Endothelial cell (in vitro differentiated cells): ENCODE data around the gene PCDHGA5. TPM values are rescaled to one million over a fixed set of nuclear protein-coding genes. Genes with fewer than 3 reads are reported as not detected.
A peak's percentile ranks its signal among the peaks of the same experiment; 100 is the strongest.
"Not testable (repeated sequence)": the region's sequence is repeated elsewhere in the genome, so short reads cannot be mapped to it uniquely, and the experiment has no call there.

ENCODE experiments used
- DNase-seq: peaks from one replicate; pipeline ENCODE4 v3.0.0; 2021; ENCODE audit warnings: low spot score
- H3K27ac Mint-ChIP-seq: one replicate; pipeline ENCODE4 v1.8.0; 2021; ENCODE audit warnings: mixed read lengths, inconsistent platforms; ENCODE audit not compliant: unreplicated experiment
- H3K27me3 Mint-ChIP-seq: one replicate; pipeline ENCODE4 v1.8.0; 2021; ENCODE audit warnings: mild to moderate bottlenecking, moderate library complexity, mixed read lengths, inconsistent platforms; ENCODE audit not compliant: unreplicated experiment
- H3K36me3 Mint-ChIP-seq: one replicate; pipeline ENCODE4 v1.8.0; 2021; ENCODE audit warnings: mild to moderate bottlenecking, low read depth, mixed read lengths, inconsistent platforms; ENCODE audit not compliant: unreplicated experiment
- H3K4me1 Mint-ChIP-seq: one replicate; pipeline ENCODE4 v1.8.0; 2021; ENCODE audit warnings: mild to moderate bottlenecking, mixed read lengths, inconsistent platforms; ENCODE audit not compliant: unreplicated experiment
- H3K4me3 Mint-ChIP-seq: one replicate; pipeline ENCODE4 v1.8.0; 2021; ENCODE audit warnings: mild to moderate bottlenecking, mixed read lengths, inconsistent platforms; ENCODE audit not compliant: unreplicated experiment
- H3K9me3 Mint-ChIP-seq: one replicate; pipeline ENCODE4 v1.8.0; 2021; ENCODE audit warnings: mixed read lengths, inconsistent platforms; ENCODE audit not compliant: unreplicated experiment
- total RNA-seq: library from RNA; stranded (reverse); fragmentation: NEBNext Ultra II Directional; extraction: Animal tissue kit (Norgen Biotek cat#: 25700); gene quantifications from one replicate; pipeline ENCODE4 v1.2.1, GENCODE V29; 2021; ENCODE audit not compliant: unreplicated experiment
- TF ChIP-seq, protein P1 (sequence below): fragments of 200-600 bp; sonication (generic); IDR thresholded peaks from one replicate; pipeline ENCODE4 v1.5.0; 2021; ENCODE audit warnings: antibody characterized with exemption; ENCODE audit not compliant: unreplicated experiment

The PCDHGA5 gene
- total RNA-seq, 1 donor from 2014 or later: 2.4 TPM

DNA sequence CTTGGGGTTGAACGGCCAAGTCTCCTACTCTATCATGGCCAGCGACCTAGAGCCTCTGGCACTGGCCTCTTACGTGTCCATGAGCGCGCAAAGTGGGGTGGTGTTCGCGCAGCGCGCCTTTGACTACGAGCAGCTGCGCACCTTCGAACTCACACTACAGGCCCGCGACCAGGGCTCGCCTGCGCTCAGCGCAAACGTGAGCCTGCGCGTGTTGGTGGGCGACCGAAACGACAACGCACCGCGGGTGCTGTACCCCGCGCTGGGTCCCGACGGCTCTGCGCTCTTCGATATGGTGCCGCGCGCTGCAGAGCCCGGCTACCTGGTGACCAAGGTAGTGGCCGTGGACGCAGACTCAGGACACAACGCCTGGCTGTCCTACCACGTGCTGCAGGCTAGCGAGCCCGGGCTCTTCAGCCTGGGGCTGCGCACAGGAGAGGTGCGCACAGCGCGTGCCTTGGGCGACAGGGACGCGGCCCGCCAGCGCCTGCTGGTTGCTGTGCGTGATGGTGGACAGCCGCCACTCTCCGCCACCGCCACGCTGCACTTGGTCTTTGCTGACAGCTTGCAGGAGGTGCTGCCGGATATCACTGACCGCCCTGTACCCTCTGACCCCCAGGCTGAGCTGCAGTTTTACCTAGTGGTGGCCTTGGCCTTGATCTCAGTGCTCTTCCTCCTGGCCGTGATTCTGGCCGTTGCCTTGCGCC is 35.7 kb downstream of the PCDHGA5 start:
- Mint-ChIP-seq H3K27ac (no peak overlapping the region), H3K9me3 (peaks cover 30% of the 10 kb centered on the region), H3K36me3 (peaks cover 48% of the 10 kb centered on the region), H3K4me1 (peaks cover 2% of the 10 kb centered on the region), H3K4me3 (peak overlapping the region; percentile 88), H3K27me3 (peaks cover 2% of the 10 kb centered on the region)
- TF ChIP-seq, protein P1, sequence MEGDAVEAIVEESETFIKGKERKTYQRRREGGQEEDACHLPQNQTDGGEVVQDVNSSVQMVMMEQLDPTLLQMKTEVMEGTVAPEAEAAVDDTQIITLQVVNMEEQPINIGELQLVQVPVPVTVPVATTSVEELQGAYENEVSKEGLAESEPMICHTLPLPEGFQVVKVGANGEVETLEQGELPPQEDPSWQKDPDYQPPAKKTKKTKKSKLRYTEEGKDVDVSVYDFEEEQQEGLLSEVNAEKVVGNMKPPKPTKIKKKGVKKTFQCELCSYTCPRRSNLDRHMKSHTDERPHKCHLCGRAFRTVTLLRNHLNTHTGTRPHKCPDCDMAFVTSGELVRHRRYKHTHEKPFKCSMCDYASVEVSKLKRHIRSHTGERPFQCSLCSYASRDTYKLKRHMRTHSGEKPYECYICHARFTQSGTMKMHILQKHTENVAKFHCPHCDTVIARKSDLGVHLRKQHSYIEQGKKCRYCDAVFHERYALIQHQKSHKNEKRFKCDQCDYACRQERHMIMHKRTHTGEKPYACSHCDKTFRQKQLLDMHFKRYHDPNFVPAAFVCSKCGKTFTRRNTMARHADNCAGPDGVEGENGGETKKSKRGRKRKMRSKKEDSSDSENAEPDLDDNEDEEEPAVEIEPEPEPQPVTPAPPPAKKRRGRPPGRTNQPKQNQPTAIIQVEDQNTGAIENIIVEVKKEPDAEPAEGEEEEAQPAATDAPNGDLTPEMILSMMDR: no peak
- DNase-seq: no peak

DNA sequence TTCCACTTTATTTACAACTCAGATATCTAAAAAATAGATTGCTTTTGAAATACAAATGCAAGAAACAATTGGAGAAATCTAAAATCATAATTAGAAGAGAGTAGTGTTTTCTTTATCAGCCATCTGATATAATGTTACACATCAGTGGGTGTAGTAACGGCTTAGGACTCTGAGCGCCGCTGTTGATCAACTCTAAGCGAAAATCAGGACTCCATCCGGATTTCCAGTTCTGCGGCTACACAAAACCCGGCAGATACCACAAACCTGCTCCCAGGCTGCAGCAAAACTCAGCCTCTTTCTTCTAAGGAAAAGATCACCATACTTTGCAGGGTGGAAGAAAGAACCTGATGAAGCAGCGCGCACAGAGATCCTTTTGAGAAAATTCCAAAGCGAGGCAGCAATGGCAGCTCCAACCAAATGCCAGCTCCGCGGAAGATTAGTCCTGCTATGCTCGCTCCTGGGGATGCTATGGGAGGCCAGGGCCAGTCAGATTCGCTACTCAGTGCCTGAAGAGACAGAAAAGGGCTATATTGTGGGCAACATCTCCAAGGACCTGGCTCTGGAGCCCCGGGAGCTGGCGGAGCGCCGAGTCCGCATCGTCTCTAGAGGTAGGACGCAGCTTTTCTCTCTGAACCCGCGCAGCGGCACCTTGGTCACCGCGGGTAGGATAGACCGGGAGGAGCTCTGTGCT is 38.7 kb downstream of the PCDHGA5 start, which contains the start of gene PCDHGA9:
Gene PCDHGA9, plus strand, starts transcription at position 226 of the 691 bp plus-strand sequence. Its CDS starts 175 bp downstream, at position 401.
- peak within 1 kb of the TSS; percentile 26 for H3K4me3 Mint-ChIP-seq
- DNase-seq: no peak
- H3K9me3 Mint-ChIP-seq: peaks cover 19% of the 10 kb centered on the region
- H3K4me1 Mint-ChIP-seq: peaks cover 7% of the 10 kb centered on the region
- H3K27ac Mint-ChIP-seq: no peak within 1 kb of the TSS
- peaks cover 2% of the 10 kb centered on the region for H3K27me3 Mint-ChIP-seq
- H3K36me3 Mint-ChIP-seq: peaks cover 40% of the 10 kb centered on the region
- TF ChIP-seq, protein P1: no peak

DNA sequence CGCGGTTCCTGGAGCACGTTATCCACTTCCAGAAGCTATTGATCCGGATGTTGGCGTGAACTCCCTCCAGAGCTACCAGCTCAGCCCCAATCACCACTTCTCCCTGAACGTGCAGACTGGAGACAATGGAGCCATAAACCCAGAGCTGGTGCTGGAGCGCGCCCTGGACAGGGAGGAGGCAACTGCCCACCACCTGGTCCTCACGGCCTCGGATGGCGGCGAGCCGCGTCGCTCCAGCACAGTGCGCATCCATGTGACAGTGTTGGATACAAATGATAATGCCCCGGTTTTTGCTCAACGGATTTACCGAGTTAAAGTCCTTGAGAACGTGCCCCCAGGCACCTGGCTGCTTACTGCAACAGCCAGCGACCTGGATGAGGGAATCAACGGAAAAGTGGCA is 39.4 kb downstream of the PCDHGA5 start:
- H3K27ac Mint-ChIP-seq: no peak overlapping the region
- H3K4me1 Mint-ChIP-seq: peaks cover 8% of the 10 kb centered on the region
- peak overlapping the region; percentile 26 for H3K4me3 Mint-ChIP-seq
- peaks cover 19% of the 10 kb centered on the region for H3K9me3 Mint-ChIP-seq
- no peak for DNase-seq
- peaks cover 44% of the 10 kb centered on the region for H3K36me3 Mint-ChIP-seq
- peaks cover 2% of the 10 kb centered on the region for H3K27me3 Mint-ChIP-seq
- TF ChIP-seq, protein P1: no peak

DNA sequence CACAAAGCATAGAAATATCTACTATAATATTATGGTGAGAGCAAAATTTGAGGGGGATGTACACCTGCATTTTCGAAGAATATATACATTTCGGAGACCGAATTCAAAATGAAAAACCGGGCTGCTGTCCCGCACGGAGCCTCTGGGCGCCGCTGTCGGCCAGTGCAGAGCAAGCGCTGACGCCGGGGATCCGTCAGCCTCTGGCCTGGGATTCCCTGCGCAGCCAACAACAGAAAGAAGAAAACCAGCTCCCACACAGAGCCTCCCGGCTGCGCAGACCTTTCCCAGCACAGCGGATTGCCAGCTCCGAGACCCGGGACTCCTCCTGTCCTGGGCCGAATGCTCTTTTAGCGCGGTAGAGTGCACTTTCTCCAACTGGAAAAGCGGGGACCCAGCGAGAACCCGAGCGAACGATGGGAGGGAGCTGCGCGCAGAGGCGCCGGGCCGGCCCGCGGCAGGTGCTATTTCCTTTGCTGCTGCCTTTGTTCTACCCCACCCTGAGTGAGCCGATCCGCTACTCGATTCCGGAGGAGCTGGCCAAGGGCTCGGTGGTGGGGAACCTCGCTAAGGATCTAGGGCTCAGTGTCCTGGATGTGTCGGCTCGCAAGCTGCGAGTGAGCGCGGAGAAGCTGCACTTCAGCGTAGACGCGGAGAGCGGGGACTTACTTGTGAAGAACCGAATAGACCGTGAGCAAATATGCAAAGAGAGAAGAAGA is 44.0 kb downstream of the PCDHGA5 start, which contains the start of gene PCDHGB6:
Gene PCDHGB6, plus strand, starts transcription at position 232 of the 716 bp plus-strand sequence. Its CDS starts 182 bp downstream, at position 414.
- Mint-ChIP-seq H3K4me3 (peak within 1 kb of the TSS; percentile 97), H3K36me3 (peaks cover 42% of the 10 kb centered on the region), H3K27ac (peak within 1 kb of the TSS; percentile 93), H3K9me3 (peaks cover 10% of the 10 kb centered on the region), H3K4me1 (peaks cover 24% of the 10 kb centered on the region)
- H3K27me3 Mint-ChIP-seq: not testable (repeated sequence)
- TF ChIP-seq, protein P1: peak; percentile 89
- DNase-seq: peak; percentile 87
